Suppressor macrophage treated with lipopolysaccharide for 4 hours (primary cell): ENCODE data around the gene CNNM1.

Experiments used
- DNase-seq: peaks from one replicate; pipeline ENCODE4 v3.0.0-alpha.2; 2020

The CNNM1 gene

GRCh38 chr10:99329304-99329553, at the start of gene CNNM1:
CNNM1 (plus strand) TSS chr10:99329356; CDS start chr10:99329388, 32 bp downstream.
- no peak for DNase-seq

GRCh38 chr10:99279626-99280111, 49.5 kb upstream of the CNNM1 start:
- no peak for DNase-seq

- DNase-seq: no peak
These were observed 48.7 kb upstream of the CNNM1 start for GRCh38 chr10:99280472-99280871.

- DNase-seq: no peak
These were observed 43.3 kb upstream of the CNNM1 start for GRCh38 chr10:99285881-99286280.

- DNase-seq: no peak
These were observed 38.9 kb upstream of the CNNM1 start for GRCh38 chr10:99290306-99290705.

GRCh38 chr10:99292159-99292558, 37.0 kb upstream of the CNNM1 start:
- no peak for DNase-seq

- no peak for DNase-seq
These were observed 32.6 kb upstream of the CNNM1 start for GRCh38 chr10:99296605-99297004.

GRCh38 chr10:99297033-99297432, 32.1 kb upstream of the CNNM1 start:
- no peak for DNase-seq

GRCh38 chr10:99303899-99304861, 25.0 kb upstream of the CNNM1 start:
- no peak for DNase-seq

GRCh38 chr10:99304862-99305229, 24.3 kb upstream of the CNNM1 start:
- DNase-seq: no peak

- no peak for DNase-seq
These were observed 16.7 kb upstream of the CNNM1 start for GRCh38 chr10:99312501-99312900.

- DNase-seq: no peak
These were observed 13.3 kb upstream of the CNNM1 start for GRCh38 chr10:99315853-99316252.

- no peak for DNase-seq
These were observed 12.8 kb upstream of the CNNM1 start for GRCh38 chr10:99316374-99316773.

- no peak for DNase-seq
These were observed 11.1 kb upstream of the CNNM1 start for GRCh38 chr10:99318048-99318447.

- no peak for DNase-seq
These were observed 10.7 kb upstream of the CNNM1 start for GRCh38 chr10:99318475-99318874.

GRCh38 chr10:99325281-99325680, 3.9 kb upstream of the CNNM1 start:
- DNase-seq: no peak

GRCh38 chr10:99326871-99327270, 2.3 kb upstream of the CNNM1 start:
- no peak for DNase-seq

GRCh38 chr10:99328579-99329303, 415 bp upstream of the CNNM1 start:
- DNase-seq: no peak

GRCh38 chr10:99329554-99330346, 594 bp downstream of the CNNM1 start:
- no peak for DNase-seq

- DNase-seq: no peak
These were observed 1.3 kb downstream of the CNNM1 start for GRCh38 chr10:99330347-99330924.

GRCh38 chr10:99331207-99331803, 2.1 kb downstream of the CNNM1 start:
- no peak for DNase-seq

GRCh38 chr10:99337311-99337811, 8.2 kb downstream of the CNNM1 start:
- DNase-seq: no peak
